Type B pancreatic cell (in vitro differentiated cells): Measurements from ENCODE around the gene TCF4. TPM values are rescaled to one million over a fixed set of nuclear protein-coding genes. Genes with fewer than 3 reads are reported as not detected.

Experiments used
- DNase-seq: peaks from one replicate; pipeline ENCODE4 v3.0.0; 2021; ENCODE audit warnings: mixed read lengths; ENCODE audit not compliant: unreplicated experiment; ENCODE audit errors: extremely low spot score
- H3K27ac Mint-ChIP-seq: 2 replicates; pipeline ENCODE4 v1.8.0; 2021; ENCODE audit warnings: mild to moderate bottlenecking, mixed read lengths
- H3K27me3 Mint-ChIP-seq: 2 replicates; pipeline ENCODE4 v1.8.0; 2021; ENCODE audit warnings: mixed read lengths
- H3K36me3 Mint-ChIP-seq: 2 replicates; pipeline ENCODE4 v1.8.0; 2021; ENCODE audit warnings: mixed read lengths
- H3K4me1 Mint-ChIP-seq: one replicate; pipeline ENCODE4 v1.8.0; 2021; ENCODE audit warnings: mixed read lengths; ENCODE audit not compliant: unreplicated experiment
- H3K4me3 Mint-ChIP-seq: 2 replicates; pipeline ENCODE4 v1.8.0; 2021; ENCODE audit warnings: mild to moderate bottlenecking, mixed read lengths
- H3K9me3 Mint-ChIP-seq: 2 replicates; pipeline ENCODE4 v1.8.0; 2021; ENCODE audit warnings: mixed read lengths
- total RNA-seq: library from RNA; stranded (reverse); gene quantifications from 2 replicates; pipeline ENCODE4 v1.2.1, GENCODE V29; 2021; ENCODE audit warnings: low replicate concordance
- TF ChIP-seq, protein P1 (sequence below): fragments of 200-600 bp; sonication (generic); conservative IDR thresholded peaks from 2 replicates; pipeline ENCODE4 v1.5.0; 2021; ENCODE audit warnings: antibody characterized with exemption, mild to moderate bottlenecking

TCF4 gene
- total RNA-seq, 1 donor from 2014 or later, result 189 TPM

DNA sequence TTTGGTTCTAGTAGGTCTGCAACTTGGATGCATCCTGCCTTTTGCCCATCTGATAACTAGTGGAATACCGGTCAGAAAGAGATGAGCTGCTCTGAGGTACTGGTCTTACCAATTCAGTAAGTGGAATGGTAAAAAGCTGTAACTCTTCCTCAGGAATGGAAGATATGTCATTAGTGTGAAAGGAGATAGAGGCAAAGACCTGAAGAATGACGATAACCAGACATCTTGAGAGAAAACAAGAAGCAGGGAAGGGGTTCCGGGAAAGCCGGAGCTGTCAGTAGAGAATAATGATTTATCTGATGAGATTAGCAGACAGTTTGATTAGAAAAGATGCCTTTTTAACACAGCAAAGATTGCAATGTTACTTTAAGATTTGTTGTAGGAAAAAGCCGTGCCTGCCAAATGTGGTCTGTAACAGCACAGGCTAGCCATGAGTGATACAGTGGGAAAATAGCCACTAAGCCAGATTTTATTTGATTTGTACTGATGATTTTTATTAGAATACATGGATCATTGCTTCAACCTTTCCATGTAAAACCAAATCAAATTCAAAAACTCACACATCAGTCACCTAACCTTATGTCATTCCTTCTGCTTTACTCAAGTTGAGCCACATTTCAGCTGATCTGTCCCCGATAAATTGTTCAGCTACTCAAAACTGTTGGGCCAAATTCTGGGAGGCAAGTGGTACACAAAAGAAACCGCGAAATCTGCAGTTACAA is 110.0 kb downstream of the TCF4 start:
- DNase-seq, result no peak
- Mint-ChIP-seq H3K36me3 (peaks cover 15% of the 10 kb centered on the region), H3K9me3 (peaks cover 10% of the 10 kb centered on the region), H3K4me1 (peaks cover 37% of the 10 kb centered on the region), H3K27me3 (no peaks in the 10 kb centered on the region), H3K27ac (peak overlapping the region; percentile 60), H3K4me3 (peak overlapping the region; percentile 64)
- TF ChIP-seq, protein P1, sequence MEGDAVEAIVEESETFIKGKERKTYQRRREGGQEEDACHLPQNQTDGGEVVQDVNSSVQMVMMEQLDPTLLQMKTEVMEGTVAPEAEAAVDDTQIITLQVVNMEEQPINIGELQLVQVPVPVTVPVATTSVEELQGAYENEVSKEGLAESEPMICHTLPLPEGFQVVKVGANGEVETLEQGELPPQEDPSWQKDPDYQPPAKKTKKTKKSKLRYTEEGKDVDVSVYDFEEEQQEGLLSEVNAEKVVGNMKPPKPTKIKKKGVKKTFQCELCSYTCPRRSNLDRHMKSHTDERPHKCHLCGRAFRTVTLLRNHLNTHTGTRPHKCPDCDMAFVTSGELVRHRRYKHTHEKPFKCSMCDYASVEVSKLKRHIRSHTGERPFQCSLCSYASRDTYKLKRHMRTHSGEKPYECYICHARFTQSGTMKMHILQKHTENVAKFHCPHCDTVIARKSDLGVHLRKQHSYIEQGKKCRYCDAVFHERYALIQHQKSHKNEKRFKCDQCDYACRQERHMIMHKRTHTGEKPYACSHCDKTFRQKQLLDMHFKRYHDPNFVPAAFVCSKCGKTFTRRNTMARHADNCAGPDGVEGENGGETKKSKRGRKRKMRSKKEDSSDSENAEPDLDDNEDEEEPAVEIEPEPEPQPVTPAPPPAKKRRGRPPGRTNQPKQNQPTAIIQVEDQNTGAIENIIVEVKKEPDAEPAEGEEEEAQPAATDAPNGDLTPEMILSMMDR, result no peak

DNA sequence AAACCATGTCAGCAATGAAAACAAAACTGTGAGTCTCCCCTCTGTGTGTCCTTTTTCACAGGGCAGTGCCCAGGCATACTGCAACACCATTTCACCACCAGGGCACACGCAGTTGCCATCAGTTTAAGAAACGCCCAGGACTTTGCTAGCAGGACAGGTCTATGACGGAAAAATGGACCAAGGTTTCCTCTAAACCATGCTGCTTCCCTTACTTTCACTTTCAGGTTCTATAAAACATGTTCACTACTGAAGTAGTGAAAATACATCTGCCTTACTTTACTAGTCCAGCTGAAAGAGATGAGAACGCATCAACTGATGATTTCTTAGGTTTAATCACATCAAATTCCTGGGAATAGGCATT is 110.5 kb downstream of the TCF4 start:
- Mint-ChIP-seq H3K4me1 (peaks cover 38% of the 10 kb centered on the region), H3K36me3 (peaks cover 10% of the 10 kb centered on the region), H3K27me3 (no peaks in the 10 kb centered on the region), H3K9me3 (peaks cover 5% of the 10 kb centered on the region), H3K27ac (peak overlapping the region; percentile 60), H3K4me3 (peak overlapping the region; percentile 64)
- no peak for DNase-seq
- TF ChIP-seq, protein P1, result peak; percentile 27

- Mint-ChIP-seq H3K4me3 (no peak overlapping the region), H3K4me1 (peaks cover 39% of the 10 kb centered on the region), H3K9me3 (no peaks in the 10 kb centered on the region), H3K27ac (no peak overlapping the region), H3K36me3 (peaks cover 3% of the 10 kb centered on the region), H3K27me3 (no peaks in the 10 kb centered on the region)
- DNase-seq, result no peak
- TF ChIP-seq, protein P1, result no peak
Measured at GRCh38 chr18:55475916-55476315, 112.1 kb downstream of the TCF4 start.

DNA sequence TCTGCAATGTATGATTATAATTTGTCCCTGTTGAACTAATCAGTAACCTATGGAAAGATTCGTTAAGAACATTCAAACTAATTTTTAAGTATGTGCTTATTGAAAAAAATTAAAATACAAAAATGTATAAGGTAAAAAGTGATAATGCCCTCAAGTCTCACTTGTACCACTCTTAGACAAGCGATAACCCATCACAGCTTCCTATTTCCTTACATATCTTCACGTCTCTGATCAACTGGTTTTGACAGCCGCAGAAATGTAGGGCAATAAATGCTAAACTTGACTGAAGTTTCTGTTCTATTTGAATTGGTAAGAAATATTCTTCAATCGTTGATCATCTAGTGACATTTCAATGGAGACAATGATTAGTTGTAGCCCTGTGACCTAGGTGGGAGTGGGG is 112.5 kb downstream of the TCF4 start:
- Mint-ChIP-seq H3K4me1 (peaks cover 41% of the 10 kb centered on the region), H3K27ac (no peak overlapping the region), H3K36me3 (peaks cover 5% of the 10 kb centered on the region), H3K9me3 (no peaks in the 10 kb centered on the region), H3K27me3 (no peaks in the 10 kb centered on the region), H3K4me3 (no peak overlapping the region)
- TF ChIP-seq, protein P1, result no peak
- DNase-seq, result no peak

GRCh38 chr18:55473560-55473959 is 114.4 kb downstream of the TCF4 start:
- TF ChIP-seq, protein P1, result no peak
- peaks cover 7% of the 10 kb centered on the region for H3K36me3 Mint-ChIP-seq
- H3K27me3 Mint-ChIP-seq, result no peaks in the 10 kb centered on the region
- no peak overlapping the region for H3K27ac Mint-ChIP-seq
- no peak overlapping the region for H3K4me3 Mint-ChIP-seq
- no peak for DNase-seq
- H3K4me1 Mint-ChIP-seq, result peaks cover 42% of the 10 kb centered on the region
- no peaks in the 10 kb centered on the region for H3K9me3 Mint-ChIP-seq

DNA sequence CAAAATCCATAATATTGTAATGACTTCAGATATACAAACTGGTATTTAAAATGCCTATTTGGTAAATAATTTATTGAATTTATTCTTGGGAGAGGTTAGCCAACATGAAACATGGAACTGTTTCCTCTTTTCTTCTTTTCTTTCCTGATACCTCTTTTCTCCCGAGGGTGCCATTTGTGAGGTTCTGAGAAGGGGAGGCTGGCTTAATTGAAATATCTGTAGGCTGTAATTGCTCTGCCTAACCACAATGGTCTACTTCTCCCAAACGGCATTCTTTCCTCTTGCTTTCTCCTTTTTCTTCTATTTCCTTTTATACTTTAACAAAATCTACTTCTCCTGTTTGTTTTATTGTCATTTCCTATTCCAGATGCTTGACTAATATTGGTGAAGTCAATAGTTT is 114.9 kb downstream of the TCF4 start:
- no peak for DNase-seq
- Mint-ChIP-seq H3K4me3 (no peak overlapping the region), H3K4me1 (peaks cover 37% of the 10 kb centered on the region), H3K27ac (no peak overlapping the region), H3K9me3 (no peaks in the 10 kb centered on the region), H3K27me3 (no peaks in the 10 kb centered on the region), H3K36me3 (peaks cover 8% of the 10 kb centered on the region)
- TF ChIP-seq, protein P1, result no peak
